DOHH2 (cell line): Measurements from ENCODE around the gene SLC35F5.

ENCODE experiments used
- EZH2phosphoT487 ChIP-seq: fragments of 200-600 bp; sonication (generic); IDR thresholded peaks from 2 replicates; pipeline ENCODE4 v1.6.1; 2017; ENCODE audit warnings: borderline replicate concordance, mild to moderate bottlenecking, antibody characterized with exemption, low read length, moderate library complexity, mixed read lengths
- TF ChIP-seq, protein P1 (sequence below): fragments of 200-600 bp; sonication (generic); IDR thresholded peaks from one replicate; pipeline ENCODE4 v1.5.1; 2014; ENCODE audit warnings: antibody characterized with exemption, mild to moderate bottlenecking, low read depth, low read length; ENCODE audit not compliant: poor library complexity, severe bottlenecking

DNA sequence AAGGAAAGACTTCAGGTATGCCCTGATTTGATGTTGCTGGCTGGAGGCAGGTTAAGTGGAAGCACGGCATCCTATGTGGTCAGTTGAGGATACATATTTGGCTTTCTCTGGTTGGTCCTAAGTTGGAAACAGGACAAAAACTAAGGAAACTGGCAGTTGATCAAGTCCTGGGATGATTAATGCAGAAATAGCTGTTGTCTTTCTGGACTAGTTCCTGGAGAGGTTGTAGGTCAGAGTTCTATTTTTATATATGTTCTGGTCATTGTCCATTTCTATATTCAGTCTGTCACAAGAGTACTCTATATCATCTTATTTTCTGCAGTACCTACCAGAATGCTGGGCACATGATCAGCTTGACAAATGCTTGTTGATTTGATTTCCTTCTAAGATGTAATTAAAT lies 4.0 kb upstream of the SLC35F5 start:
- TF ChIP-seq, protein P1, sequence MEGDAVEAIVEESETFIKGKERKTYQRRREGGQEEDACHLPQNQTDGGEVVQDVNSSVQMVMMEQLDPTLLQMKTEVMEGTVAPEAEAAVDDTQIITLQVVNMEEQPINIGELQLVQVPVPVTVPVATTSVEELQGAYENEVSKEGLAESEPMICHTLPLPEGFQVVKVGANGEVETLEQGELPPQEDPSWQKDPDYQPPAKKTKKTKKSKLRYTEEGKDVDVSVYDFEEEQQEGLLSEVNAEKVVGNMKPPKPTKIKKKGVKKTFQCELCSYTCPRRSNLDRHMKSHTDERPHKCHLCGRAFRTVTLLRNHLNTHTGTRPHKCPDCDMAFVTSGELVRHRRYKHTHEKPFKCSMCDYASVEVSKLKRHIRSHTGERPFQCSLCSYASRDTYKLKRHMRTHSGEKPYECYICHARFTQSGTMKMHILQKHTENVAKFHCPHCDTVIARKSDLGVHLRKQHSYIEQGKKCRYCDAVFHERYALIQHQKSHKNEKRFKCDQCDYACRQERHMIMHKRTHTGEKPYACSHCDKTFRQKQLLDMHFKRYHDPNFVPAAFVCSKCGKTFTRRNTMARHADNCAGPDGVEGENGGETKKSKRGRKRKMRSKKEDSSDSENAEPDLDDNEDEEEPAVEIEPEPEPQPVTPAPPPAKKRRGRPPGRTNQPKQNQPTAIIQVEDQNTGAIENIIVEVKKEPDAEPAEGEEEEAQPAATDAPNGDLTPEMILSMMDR: no peak
- no peak for TF ChIP-seq EZH2phosphoT487
